ENCODE results near the gene BMP6. TPM values are rescaled to one million over a fixed set of nuclear protein-coding genes. Genes with fewer than 3 reads are reported as not detected.
A peak's percentile ranks its signal among the peaks of the same experiment; 100 is the strongest.

BMP6 gene
- total RNA-seq, 1 donor from 2014 or later, result not detected

GRCh38 chr6:7684843-7685242, 41.1 kb upstream of the BMP6 start:
- Mint-ChIP-seq H3K9me3 (ENCODE audit: unreplicated experiment) (no peaks in the 10 kb centered on the region), H3K27ac (ENCODE audit: unreplicated experiment) (no peak overlapping the region), H3K36me3 (ENCODE audit: unreplicated experiment) (no peaks in the 10 kb centered on the region), H3K4me1 (ENCODE audit: unreplicated experiment) (no peaks in the 10 kb centered on the region), H3K27me3 (ENCODE audit: unreplicated experiment) (peaks cover 49% of the 10 kb centered on the region), H3K4me3 (ENCODE audit: unreplicated experiment) (no peak overlapping the region)
- TF ChIP-seq CTCF (IDR thresholded peaks at IDR 0.05), result no peak
- DNase-seq (ENCODE audit: extremely low spot score, unreplicated experiment), result no peak

GRCh38 chr6:7685276-7685675, 40.6 kb upstream of the BMP6 start:
- Mint-ChIP-seq H3K4me3 (ENCODE audit: unreplicated experiment) (no peak overlapping the region), H3K36me3 (ENCODE audit: unreplicated experiment) (no peaks in the 10 kb centered on the region), H3K27me3 (ENCODE audit: unreplicated experiment) (peaks cover 45% of the 10 kb centered on the region), H3K27ac (ENCODE audit: unreplicated experiment) (no peak overlapping the region), H3K9me3 (ENCODE audit: unreplicated experiment) (no peaks in the 10 kb centered on the region), H3K4me1 (ENCODE audit: unreplicated experiment) (no peaks in the 10 kb centered on the region)
- no peak for DNase-seq (ENCODE audit: extremely low spot score, unreplicated experiment)
- no peak for TF ChIP-seq CTCF (IDR thresholded peaks at IDR 0.05)

- peaks cover 29% of the 10 kb centered on the region for H3K27me3 Mint-ChIP-seq (ENCODE audit: unreplicated experiment)
- DNase-seq (ENCODE audit: extremely low spot score, unreplicated experiment), result no peak
- no peaks in the 10 kb centered on the region for H3K9me3 Mint-ChIP-seq (ENCODE audit: unreplicated experiment)
- no peak for TF ChIP-seq CTCF (IDR thresholded peaks at IDR 0.05)
- H3K27ac Mint-ChIP-seq (ENCODE audit: unreplicated experiment), result no peak overlapping the region
- H3K4me1 Mint-ChIP-seq (ENCODE audit: unreplicated experiment), result peaks cover 6% of the 10 kb centered on the region
- H3K36me3 Mint-ChIP-seq (ENCODE audit: unreplicated experiment), result no peaks in the 10 kb centered on the region
- H3K4me3 Mint-ChIP-seq (ENCODE audit: unreplicated experiment), result no peak overlapping the region
Measured at GRCh38 chr6:7687145-7688111, 38.5 kb upstream of the BMP6 start.

GRCh38 chr6:7691021-7691420, 34.9 kb upstream of the BMP6 start:
- Mint-ChIP-seq H3K36me3 (ENCODE audit: unreplicated experiment) (no peaks in the 10 kb centered on the region), H3K27me3 (ENCODE audit: unreplicated experiment) (peaks cover 26% of the 10 kb centered on the region), H3K4me3 (ENCODE audit: unreplicated experiment) (no peak overlapping the region), H3K9me3 (ENCODE audit: unreplicated experiment) (no peaks in the 10 kb centered on the region), H3K4me1 (ENCODE audit: unreplicated experiment) (peaks cover 8% of the 10 kb centered on the region), H3K27ac (ENCODE audit: unreplicated experiment) (no peak overlapping the region)
- no peak for DNase-seq (ENCODE audit: extremely low spot score, unreplicated experiment)
- TF ChIP-seq CTCF (IDR thresholded peaks at IDR 0.05), result no peak

GRCh38 chr6:7691675-7692452, 34.0 kb upstream of the BMP6 start:
- H3K4me1 Mint-ChIP-seq (ENCODE audit: unreplicated experiment), result peaks cover 8% of the 10 kb centered on the region
- no peaks in the 10 kb centered on the region for H3K9me3 Mint-ChIP-seq (ENCODE audit: unreplicated experiment)
- no peak for DNase-seq (ENCODE audit: extremely low spot score, unreplicated experiment)
- H3K4me3 Mint-ChIP-seq (ENCODE audit: unreplicated experiment), result peak overlapping the region; percentile 24
- no peak for TF ChIP-seq CTCF (IDR thresholded peaks at IDR 0.05)
- peaks cover 25% of the 10 kb centered on the region for H3K27me3 Mint-ChIP-seq (ENCODE audit: unreplicated experiment)
- no peak overlapping the region for H3K27ac Mint-ChIP-seq (ENCODE audit: unreplicated experiment)
- H3K36me3 Mint-ChIP-seq (ENCODE audit: unreplicated experiment), result no peaks in the 10 kb centered on the region
